ENCODE measurements around the gene BRCA1.
"Not testable (repeated sequence)": the region's sequence is repeated elsewhere in the genome, so short reads cannot be mapped to it uniquely, and the experiment has no call there.

Gene BRCA1

GRCh38 chr17:43069368-43069898, 55.7 kb downstream of the BRCA1 start:
- Histone ChIP-seq H3K36me3 (peaks cover 25% of the 10 kb centered on the region), H3K27me3 (no peaks in the 10 kb centered on the region), H3K9me3 (no peaks in the 10 kb centered on the region), H3K4me3 (ENCODE audit: low read depth, low read length) (no peak overlapping the region), H3K4me1 (no peaks in the 10 kb centered on the region)
- no peak for DNase-seq
- no peak for TF ChIP-seq CTCF (IDR thresholded peaks at IDR 0.05; ENCODE audit: low read depth, low read length)

GRCh38 chr17:43068570-43069367, 56.4 kb downstream of the BRCA1 start:
- peaks cover 30% of the 10 kb centered on the region for H3K36me3 ChIP-seq
- no peak overlapping the region for H3K4me3 ChIP-seq (ENCODE audit: low read depth, low read length)
- H3K9me3 ChIP-seq, result no peaks in the 10 kb centered on the region
- no peak for DNase-seq
- H3K4me1 ChIP-seq, result no peaks in the 10 kb centered on the region
- H3K27me3 ChIP-seq, result no peaks in the 10 kb centered on the region
- TF ChIP-seq CTCF (IDR thresholded peaks at IDR 0.05; ENCODE audit: low read depth, low read length), result no peak

GRCh38 chr17:43062984-43063638, 62.1 kb downstream of the BRCA1 start:
- TF ChIP-seq CTCF (IDR thresholded peaks at IDR 0.05; ENCODE audit: low read depth, low read length), result no peak
- H3K36me3 ChIP-seq, result peaks cover 29% of the 10 kb centered on the region
- H3K9me3 ChIP-seq, result no peaks in the 10 kb centered on the region
- no peaks in the 10 kb centered on the region for H3K4me1 ChIP-seq
- DNase-seq, result no peak
- no peak overlapping the region for H3K4me3 ChIP-seq (ENCODE audit: low read depth, low read length)
- no peaks in the 10 kb centered on the region for H3K27me3 ChIP-seq

GRCh38 chr17:43056051-43056450, 69.1 kb downstream of the BRCA1 start:
- no peak overlapping the region for H3K4me3 ChIP-seq (ENCODE audit: low read depth, low read length)
- no peaks in the 10 kb centered on the region for H3K9me3 ChIP-seq
- no peak for TF ChIP-seq CTCF (IDR thresholded peaks at IDR 0.05; ENCODE audit: low read depth, low read length)
- peaks cover 41% of the 10 kb centered on the region for H3K36me3 ChIP-seq
- no peak for DNase-seq
- H3K27me3 ChIP-seq, result no peaks in the 10 kb centered on the region
- H3K4me1 ChIP-seq, result no peaks in the 10 kb centered on the region

- H3K36me3 ChIP-seq, result peaks cover 32% of the 10 kb centered on the region
These were observed 72.2 kb downstream of the BRCA1 start for GRCh38 chr17:43053008-43053407.

GRCh38 chr17:43051969-43052368, 73.2 kb downstream of the BRCA1 start:
- no peaks in the 10 kb centered on the region for H3K27me3 ChIP-seq
- DNase-seq, result no peak
- no peaks in the 10 kb centered on the region for H3K4me1 ChIP-seq
- H3K9me3 ChIP-seq, result no peaks in the 10 kb centered on the region
- TF ChIP-seq CTCF (IDR thresholded peaks at IDR 0.05; ENCODE audit: low read depth, low read length), result no peak
- H3K36me3 ChIP-seq, result peaks cover 35% of the 10 kb centered on the region
- no peak overlapping the region for H3K4me3 ChIP-seq (ENCODE audit: low read depth, low read length)

More at GRCh38 chr17:43053008-43053407, 72.2 kb downstream of the BRCA1 start:
- H3K4me1 ChIP-seq; H3K27me3 ChIP-seq; H3K9me3 ChIP-seq; DNase-seq; H3K4me3 ChIP-seq (ENCODE audit: low read depth, low read length): not testable (repeated sequence)

Measured in BE2C (cell line).